HepG2 (cell line): ENCODE data around the gene PRSS33. TPM values are rescaled to one million over a fixed set of nuclear protein-coding genes. Genes with fewer than 3 reads are reported as not detected.
A peak's percentile ranks its signal among the peaks of the same experiment; 100 is the strongest.

ENCODE experiments used
- FOXA3 ChIP-seq: IDR thresholded peaks from 2 replicates; pipeline ENCODE4 v1.6.1; 2016; ENCODE audit warnings: missing genetic modification reagents, missing compliant biosample characterization
- FOXO4 ChIP-seq: sonication (generic); formaldehyde crosslinking; conservative IDR thresholded peaks from 2 replicates; pipeline ENCODE4 v1.8.1; 2023; ENCODE audit warnings: missing genetic modification reagents
- RBFOX2 ChIP-seq: fragments of 200-400 bp; formaldehyde crosslinking; IDR thresholded peaks from 2 replicates; pipeline ENCODE4 v1.6.1; 2017; ENCODE audit warnings: low read depth, mild to moderate bottlenecking, low read length
- RFX5 ChIP-seq: IDR thresholded peaks from 2 replicates; pipeline ENCODE4 v1.6.1; 2011; ENCODE audit warnings: low read depth, low read length, improper control_type of control experiment
- RXRB ChIP-seq: IDR thresholded peaks from 2 replicates; pipeline ENCODE4 v1.6.1; 2016; ENCODE audit warnings: borderline replicate concordance, missing genetic modification reagents, missing compliant biosample characterization
- TP53 ChIP-seq: sonication (generic); formaldehyde crosslinking; conservative IDR thresholded peaks from 2 replicates; pipeline ENCODE4 v1.4.0; 2020; ENCODE audit warnings: missing genetic modification reagents
- TRAFD1 ChIP-seq: sonication (generic); formaldehyde crosslinking; IDR thresholded peaks from 2 replicates; pipeline ENCODE4 v1.5.1; 2020; ENCODE audit warnings: missing genetic modification reagents, mild to moderate bottlenecking, borderline replicate concordance
- ZBTB20 ChIP-seq: sonication (generic); formaldehyde crosslinking; IDR thresholded peaks from 2 replicates; pipeline ENCODE4 v1.8.1; 2023; ENCODE audit warnings: missing genetic modification reagents, low read depth, mild to moderate bottlenecking, borderline replicate concordance
- ZFP91 ChIP-seq: sonication (generic); formaldehyde crosslinking; IDR thresholded peaks from 2 replicates; pipeline ENCODE4 v1.9.0; 2022; ENCODE audit warnings: missing genetic modification reagents, mild to moderate bottlenecking, borderline replicate concordance
- ZKSCAN1 ChIP-seq: fragments of 150-350 bp; IDR thresholded peaks from 2 replicates; pipeline ENCODE4 v1.6.1; 2014; ENCODE audit warnings: low read length
- ZNF598 ChIP-seq: sonication (generic); formaldehyde crosslinking; IDR thresholded peaks from 2 replicates; pipeline ENCODE4 v1.5.1; 2020; ENCODE audit warnings: mild to moderate bottlenecking, missing genetic modification reagents, borderline replicate concordance
- polyA plus RNA-seq, 8 experiments: library from polyadenylated mRNA; depleted of rRNA in 3 of 8; stranded (reverse) in 7 of 8; unstranded in 1 of 8; fragments of >200 nt; fragmentation: Illumina TruSeq in 4 of 8; extraction: Trizol in 4 of 8; gene quantifications; 2 replicates each; pipeline versions ENCODE4 v1.2.1 to v1.2.3, GENCODE V29; 2011 to 2016; ENCODE audit warnings: low read depth in 4 of 8, missing spikeins in 1 of 8, mixed read lengths in 1 of 8; ENCODE audit not compliant: insufficient read depth in 1 of 8
- total RNA-seq, 5 experiments: library from RNA; depleted of rRNA; stranded (reverse); fragments of >200 nt; fragmentation: Illumina TruSeq; extraction: Trizol; gene quantifications; 2 replicates each; pipeline ENCODE4 v1.2.3, GENCODE V29; 2016; ENCODE audit warnings: low read depth in 1 of 5
- TF ChIP-seq, protein P1 (sequence below), 2 experiments: fragments of 450-650 bp in 1 of 2; sonication (generic) in 1 of 2; formaldehyde crosslinking in 1 of 2; IDR thresholded peaks; 2 replicates each; pipeline versions ENCODE4 v1.6.1 to v1.8.0; 2016 to 2022; ENCODE audit warnings: antibody characterized with exemption in 1 of 2, mild to moderate bottlenecking in 1 of 2, missing genetic modification reagents in 1 of 2
- TF ChIP-seq, protein P2 (sequence below): sonication (generic); formaldehyde crosslinking; IDR thresholded peaks from 2 replicates; pipeline ENCODE4 v1.5.1; 2020; ENCODE audit warnings: missing genetic modification reagents, mild to moderate bottlenecking, borderline replicate concordance

Gene PRSS33
- total and polyA plus RNA-seq, 2 of the 13 experiments (the other 11 are each of a cell fraction or from before 2014, with no cell fraction given), result not detected

GRCh38 chr16:2777231-2777902 is 10.0 kb downstream of the PRSS33 start, which contains the start of gene ELOB (continued):
- TF ChIP-seq, protein P1, sequence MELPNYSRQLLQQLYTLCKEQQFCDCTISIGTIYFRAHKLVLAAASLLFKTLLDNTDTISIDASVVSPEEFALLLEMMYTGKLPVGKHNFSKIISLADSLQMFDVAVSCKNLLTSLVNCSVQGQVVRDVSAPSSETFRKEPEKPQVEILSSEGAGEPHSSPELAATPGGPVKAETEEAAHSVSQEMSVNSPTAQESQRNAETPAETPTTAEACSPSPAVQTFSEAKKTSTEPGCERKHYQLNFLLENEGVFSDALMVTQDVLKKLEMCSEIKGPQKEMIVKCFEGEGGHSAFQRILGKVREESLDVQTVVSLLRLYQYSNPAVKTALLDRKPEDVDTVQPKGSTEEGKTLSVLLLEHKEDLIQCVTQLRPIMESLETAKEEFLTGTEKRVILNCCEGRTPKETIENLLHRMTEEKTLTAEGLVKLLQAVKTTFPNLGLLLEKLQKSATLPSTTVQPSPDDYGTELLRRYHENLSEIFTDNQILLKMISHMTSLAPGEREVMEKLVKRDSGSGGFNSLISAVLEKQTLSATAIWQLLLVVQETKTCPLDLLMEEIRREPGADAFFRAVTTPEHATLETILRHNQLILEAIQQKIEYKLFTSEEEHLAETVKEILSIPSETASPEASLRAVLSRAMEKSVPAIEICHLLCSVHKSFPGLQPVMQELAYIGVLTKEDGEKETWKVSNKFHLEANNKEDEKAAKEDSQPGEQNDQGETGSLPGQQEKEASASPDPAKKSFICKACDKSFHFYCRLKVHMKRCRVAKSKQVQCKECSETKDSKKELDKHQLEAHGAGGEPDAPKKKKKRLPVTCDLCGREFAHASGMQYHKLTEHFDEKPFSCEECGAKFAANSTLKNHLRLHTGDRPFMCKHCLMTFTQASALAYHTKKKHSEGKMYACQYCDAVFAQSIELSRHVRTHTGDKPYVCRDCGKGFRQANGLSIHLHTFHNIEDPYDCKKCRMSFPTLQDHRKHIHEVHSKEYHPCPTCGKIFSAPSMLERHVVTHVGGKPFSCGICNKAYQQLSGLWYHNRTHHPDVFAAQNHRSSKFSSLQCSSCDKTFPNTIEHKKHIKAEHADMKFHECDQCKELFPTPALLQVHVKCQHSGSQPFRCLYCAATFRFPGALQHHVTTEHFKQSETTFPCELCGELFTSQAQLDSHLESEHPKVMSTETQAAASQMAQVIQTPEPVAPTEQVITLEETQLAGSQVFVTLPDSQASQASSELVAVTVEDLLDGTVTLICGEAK (IDR thresholded peaks at IDR 0.05), result no peak
- TF ChIP-seq, protein P1 (CRISPR knock-in tag; IDR thresholded peaks at IDR 0.05), result peak; percentile 25; the same call in 1 of the 2 replicates
- TF ChIP-seq TRAFD1 (CRISPR knock-in tag) (no peak), RXRB (no peak), FOXA3 (no peak), RFX5 (no peak), ZBTB20 (peak; percentile 56; the same call in 1 of the 2 replicates), ZKSCAN1 (no peak), ZFP91 (CRISPR knock-in tag) (peak; percentile 54; the same call in 1 of the 2 replicates), ZNF598 (CRISPR knock-in tag) (no peak), FOXO4 (0 out of 2 replicates have a peak, but pooled peaks have one; percentile 55), TP53 (peak; percentile 75; the same call in 1 of the 2 replicates), RBFOX2 (peak; percentile 97)
- TF ChIP-seq, protein P2, sequence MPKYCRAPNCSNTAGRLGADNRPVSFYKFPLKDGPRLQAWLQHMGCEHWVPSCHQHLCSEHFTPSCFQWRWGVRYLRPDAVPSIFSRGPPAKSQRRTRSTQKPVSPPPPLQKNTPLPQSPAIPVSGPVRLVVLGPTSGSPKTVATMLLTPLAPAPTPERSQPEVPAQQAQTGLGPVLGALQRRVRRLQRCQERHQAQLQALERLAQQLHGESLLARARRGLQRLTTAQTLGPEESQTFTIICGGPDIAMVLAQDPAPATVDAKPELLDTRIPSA (CRISPR knock-in tag), result no peak
